ENCODE data around the gene CCR6.

- TF ChIP-seq, protein P1, sequence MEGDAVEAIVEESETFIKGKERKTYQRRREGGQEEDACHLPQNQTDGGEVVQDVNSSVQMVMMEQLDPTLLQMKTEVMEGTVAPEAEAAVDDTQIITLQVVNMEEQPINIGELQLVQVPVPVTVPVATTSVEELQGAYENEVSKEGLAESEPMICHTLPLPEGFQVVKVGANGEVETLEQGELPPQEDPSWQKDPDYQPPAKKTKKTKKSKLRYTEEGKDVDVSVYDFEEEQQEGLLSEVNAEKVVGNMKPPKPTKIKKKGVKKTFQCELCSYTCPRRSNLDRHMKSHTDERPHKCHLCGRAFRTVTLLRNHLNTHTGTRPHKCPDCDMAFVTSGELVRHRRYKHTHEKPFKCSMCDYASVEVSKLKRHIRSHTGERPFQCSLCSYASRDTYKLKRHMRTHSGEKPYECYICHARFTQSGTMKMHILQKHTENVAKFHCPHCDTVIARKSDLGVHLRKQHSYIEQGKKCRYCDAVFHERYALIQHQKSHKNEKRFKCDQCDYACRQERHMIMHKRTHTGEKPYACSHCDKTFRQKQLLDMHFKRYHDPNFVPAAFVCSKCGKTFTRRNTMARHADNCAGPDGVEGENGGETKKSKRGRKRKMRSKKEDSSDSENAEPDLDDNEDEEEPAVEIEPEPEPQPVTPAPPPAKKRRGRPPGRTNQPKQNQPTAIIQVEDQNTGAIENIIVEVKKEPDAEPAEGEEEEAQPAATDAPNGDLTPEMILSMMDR (IDR thresholded peaks at IDR 0.05; ENCODE audit: extremely low read depth in 1 of 2, insufficient read depth in 1 of 2, low read depth in 1 of 2, low read length in 2 of 2), result no peak
- TF ChIP-seq EZH2 (IDR thresholded peaks at IDR 0.05; ENCODE audit: borderline replicate concordance, low read depth, low read length, severe bottlenecking) (no peak), POLR2A (IDR thresholded peaks at IDR 0.05; ENCODE audit: low read depth, low read length) (no peak), MYC (IDR thresholded peaks at IDR 0.05; ENCODE audit: low read depth, low read length) (no peak), POLR2AphosphoS5 (IDR thresholded peaks at IDR 0.05; ENCODE audit: insufficient read depth, low read depth, low read length) (no peak)
Observed at GRCh38 chr6:167157414-167157813, 34.5 kb downstream of the CCR6 start.

Data from endothelial cell of umbilical vein (primary cell).